Kidney (tissue), 14 donors: ENCODE measurements around the gene CTNND2. TPM values are rescaled to one million over a fixed set of nuclear protein-coding genes. Genes with fewer than 3 reads are reported as not detected.

Experiments used
- DNase-seq, 5 donors: peaks; one replicate each; pipeline ENCODE4 v3.0.0-alpha.2; 2013 to 2020
- FAIRE-seq: peaks from 2 replicates; lab custom pipeline; 2012; peaks lifted over from hg19 to GRCh38; lab: Jason Lieb, UNC
- H3K27ac ChIP-seq, 2 donors: one replicate each; pipeline ENCODE4 v1.7.0; 2013; ENCODE audit warnings: low read depth in 2 of 2, low read length in 2 of 2, inconsistent platforms in 1 of 2
- H3K27me3 ChIP-seq: one replicate; pipeline ENCODE4 v1.7.1; 2013; ENCODE audit warnings: low read length, inconsistent platforms; ENCODE audit not compliant: control insufficient read depth, insufficient read depth
- H3K36me3 ChIP-seq, 3 donors: one replicate each; pipeline versions ENCODE4 v1.7.0 to v1.7.1; 2013; ENCODE audit warnings: low read length in 3 of 3, control low read depth in 1 of 3, inconsistent platforms in 1 of 3; ENCODE audit not compliant: insufficient read depth in 3 of 3, control insufficient read depth in 2 of 3
- H3K4me1 ChIP-seq, 3 donors: one replicate each; pipeline versions ENCODE4 v1.7.0 to v1.7.1; 2013; ENCODE audit warnings: low read length in 3 of 3, inconsistent platforms in 1 of 3, low read depth in 1 of 3; ENCODE audit not compliant: control insufficient read depth in 2 of 3, insufficient read depth in 2 of 3
- H3K4me3 ChIP-seq, 3 donors: one replicate each; pipeline versions ENCODE4 v1.7.0 to v1.8.1; 2013; ENCODE audit warnings: low read length in 3 of 3, control low read depth in 1 of 3, inconsistent platforms in 1 of 3
- H3K9ac ChIP-seq, 3 donors: one replicate each; pipeline versions ENCODE4 v1.7.0 to v1.7.1; 2013; ENCODE audit warnings: low read length in 3 of 3, control low read depth in 1 of 3, inconsistent platforms in 1 of 3
- H3K9me3 ChIP-seq, 3 donors: one replicate each; pipeline versions ENCODE4 v1.7.0 to v1.7.1; 2013; ENCODE audit warnings: low read length in 3 of 3, control low read depth in 1 of 3, inconsistent platforms in 1 of 3; ENCODE audit not compliant: control insufficient read depth in 2 of 3, insufficient read depth in 1 of 3
- CTCF ChIP-seq: IDR thresholded peaks from 3 replicates; pipeline ENCODE4 v1.5.1; 2012; ENCODE audit warnings: mild to moderate bottlenecking, moderate library complexity, borderline replicate concordance; ENCODE audit not compliant: insufficient read depth; ENCODE audit errors: extremely low read depth
- intact Hi-C: fragments of 100-400 bp; cut with DNase I; formaldehyde crosslinking; loops from one replicate; pipeline ENCODE4 v1.11.1; 2022
- polyA plus RNA-seq: library from polyadenylated mRNA; stranded (reverse); fragments of 350-450 nt; fragmentation: Illumina TruSeq; extraction: RNeasy Lipid Tissue Mini Kit (QIAGEN cat#74804); gene quantifications from one replicate; pipeline ENCODE4 v1.2.3, GENCODE V29; 2014; ENCODE audit warnings: low read depth, low replicate concordance; ENCODE audit not compliant: insufficient read depth
- total RNA-seq: library from RNA; stranded (reverse); fragmentation: NEBNext Ultra II Directional; extraction: Animal tissue kit (Norgen Biotek cat#: 25700); gene quantifications from one replicate; pipeline ENCODE4 v1.2.1, GENCODE V29; 2021
- donor health status: control.
- donor health status: control.
- donor health status: control.
- donor health status: control.
- donor health status: control.
- donor health status: DM: yes; HTN: yes; CAD: no.
- donor health status: Normal renal cell carcinoma (clear cell type).

CTNND2 gene
- total and polyA plus RNA-seq, 2 donors from 2014 or later: 0.15 to 0.79 TPM

DNA sequence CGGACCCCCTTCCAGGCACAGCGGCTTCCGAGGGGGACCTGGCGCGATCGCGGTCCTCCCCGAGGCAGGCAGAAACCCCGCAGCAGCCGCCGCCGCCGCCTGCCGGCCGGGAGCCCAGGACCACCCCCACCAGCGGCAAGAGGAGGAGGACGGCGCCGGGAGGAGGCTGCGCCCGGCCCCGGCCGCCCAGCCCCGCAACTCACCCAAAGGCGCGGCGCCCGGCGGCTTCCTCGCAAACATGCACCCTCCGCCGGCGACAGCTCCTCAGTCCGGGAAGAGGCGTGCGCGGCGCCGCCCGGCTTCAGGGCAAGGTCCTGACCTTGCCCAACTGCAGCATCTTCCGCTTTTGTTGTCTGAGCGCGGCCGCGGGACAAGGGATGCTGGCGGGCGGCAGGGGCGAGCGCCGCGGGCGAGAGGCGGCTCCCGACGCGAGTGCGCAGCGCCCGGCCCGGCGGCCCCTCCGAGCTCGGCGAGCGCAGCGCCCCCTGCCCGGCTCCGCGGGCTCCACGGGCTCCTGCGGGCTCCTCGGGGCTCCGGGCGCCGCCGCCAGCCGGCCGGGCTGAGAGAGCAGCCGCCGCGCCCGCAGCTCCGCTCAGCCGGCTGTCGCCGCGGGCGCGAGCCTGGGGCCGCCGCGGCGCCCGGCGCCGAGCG, 507 bp downstream of the CTNND2 start:
- FAIRE-seq: no peak
- H3K4me3 ChIP-seq: no peak overlapping the region
- H3K27ac ChIP-seq: no peak overlapping the region
- H3K27me3 ChIP-seq: peaks cover 13% of the 10 kb centered on the region
- H3K9me3 ChIP-seq: no peaks in the 10 kb centered on the region
- H3K9ac ChIP-seq: no peak overlapping the region
- no peaks in the 10 kb centered on the region for H3K4me1 ChIP-seq
- intact Hi-C loops: no loop called here
- no peak for TF ChIP-seq CTCF
- no peaks in the 10 kb centered on the region for H3K36me3 ChIP-seq
- DNase-seq: peak in 4 of 5 donors; percentile 38 to 72 (median 60)

- Histone ChIP-seq H3K27ac (no peak overlapping the region), H3K4me1 (no peaks in the 10 kb centered on the region), H3K9ac (no peak overlapping the region), H3K27me3 (peaks cover 13% of the 10 kb centered on the region), H3K4me3 (no peak overlapping the region), H3K9me3 (no peaks in the 10 kb centered on the region), H3K36me3 (no peaks in the 10 kb centered on the region)
- intact Hi-C loops: no loop called here
- DNase-seq (peak in 3 of 5 donors; percentile 12 to 39 (median 28)), FAIRE-seq (no peak)
- TF ChIP-seq CTCF: no peak
Observed at GRCh38 chr5:11903121-11903613, 1.1 kb downstream of the CTNND2 start.

DNA sequence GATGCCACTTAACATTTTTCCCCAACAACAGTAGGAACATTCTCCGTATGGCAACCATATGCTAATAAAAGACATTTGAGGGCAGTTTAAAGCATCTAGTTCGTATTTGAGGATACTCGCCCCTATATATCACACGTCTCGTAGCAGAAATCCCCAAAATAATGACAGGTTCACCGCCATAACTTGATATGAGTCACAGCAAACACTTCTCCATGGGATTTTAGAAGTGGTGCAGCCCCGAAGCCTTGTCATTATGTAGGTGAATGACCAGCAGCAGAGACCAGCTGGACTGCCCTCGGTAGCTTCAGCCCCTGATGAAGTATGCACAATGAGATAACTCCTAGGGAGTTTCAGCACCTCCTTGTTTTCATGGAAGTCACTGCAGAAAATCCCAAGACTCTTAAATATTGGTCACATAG, 2.0 kb downstream of the CTNND2 start:
- Histone ChIP-seq H3K4me3 (no peak overlapping the region), H3K27me3 (peaks cover 10% of the 10 kb centered on the region), H3K9ac (no peak overlapping the region), H3K27ac (no peak overlapping the region), H3K36me3 (no peaks in the 10 kb centered on the region), H3K9me3 (no peaks in the 10 kb centered on the region), H3K4me1 (no peaks in the 10 kb centered on the region)
- DNase-seq (no peak), FAIRE-seq (no peak)
- no peak for TF ChIP-seq CTCF
- intact Hi-C loops: no loop called here

DNA sequence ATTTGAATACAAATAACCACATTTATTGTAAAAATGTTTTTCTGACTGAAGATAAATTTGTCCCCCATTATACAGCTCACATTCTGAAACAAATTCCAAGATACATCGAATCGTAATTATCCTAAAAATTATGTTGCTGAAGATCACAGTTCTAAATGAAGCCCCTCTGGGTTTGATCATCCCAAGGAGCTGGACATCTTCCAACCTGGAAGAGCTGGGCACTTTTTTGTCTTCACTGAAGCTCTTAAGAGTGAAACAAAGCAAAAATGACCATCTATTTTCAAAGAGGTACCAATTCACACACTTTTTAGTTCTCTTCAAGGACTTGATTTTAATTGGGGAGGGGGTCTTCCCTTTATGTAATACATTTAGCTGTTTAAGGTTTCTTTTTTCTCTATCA, 5.5 kb downstream of the CTNND2 start:
- H3K36me3 ChIP-seq: no peaks in the 10 kb centered on the region
- DNase-seq: no peak
- FAIRE-seq: no peak
- no peak overlapping the region for H3K4me3 ChIP-seq
- no peak for TF ChIP-seq CTCF
- H3K4me1 ChIP-seq: no peaks in the 10 kb centered on the region
- no peak overlapping the region for H3K27ac ChIP-seq
- H3K27me3 ChIP-seq: peaks cover 5% of the 10 kb centered on the region
- H3K9ac ChIP-seq: no peak overlapping the region
- intact Hi-C loops: no loop called here
- H3K9me3 ChIP-seq: no peaks in the 10 kb centered on the region
